Calu3 (cell line): ENCODE data around the gene TBC1D3B. TPM values are rescaled to one million over a fixed set of nuclear protein-coding genes. Genes with fewer than 3 reads are reported as not detected.

Source experiments
- BruUV-seq: library from RNA; stranded (reverse); fragments of 400-500 nt; replicated peaks from 2 replicates; lab custom pipeline; 2021; lab: Mats Ljungman, UMichigan
- CTCF ChIA-PET: fragments of 300-600 bp; sonication (Branson Sonifier 250); formaldehyde crosslinking; loops from one replicate; lab custom pipeline; 2022; ENCODE audit warnings: antibody characterized with exemption; lab: Charles Lee
- DNase-seq: peaks from one replicate; pipeline ENCODE4 v3.0.0; 2022
- H3K27ac Mint-ChIP-seq: one replicate; pipeline ENCODE4 v1.8.0; 2022; ENCODE audit warnings: mixed read lengths; ENCODE audit not compliant: unreplicated experiment
- H3K27me3 Mint-ChIP-seq: one replicate; pipeline ENCODE4 v1.8.0; 2022; ENCODE audit warnings: mixed read lengths; ENCODE audit not compliant: unreplicated experiment
- H3K36me3 Mint-ChIP-seq: one replicate; pipeline ENCODE4 v1.8.0; 2022; ENCODE audit warnings: mild to moderate bottlenecking, moderate library complexity, mixed read lengths; ENCODE audit not compliant: insufficient read depth, unreplicated experiment
- H3K4me1 Mint-ChIP-seq: one replicate; pipeline ENCODE4 v1.8.0; 2022; ENCODE audit warnings: mild to moderate bottlenecking, low read depth, mixed read lengths; ENCODE audit not compliant: unreplicated experiment
- H3K4me3 Mint-ChIP-seq: one replicate; pipeline ENCODE4 v1.8.0; 2022; ENCODE audit warnings: mild to moderate bottlenecking, low read depth, moderate library complexity, mixed read lengths; ENCODE audit not compliant: unreplicated experiment
- H3K9me3 Mint-ChIP-seq: one replicate; pipeline ENCODE4 v1.8.0; 2022; ENCODE audit warnings: low read depth, mixed read lengths; ENCODE audit not compliant: unreplicated experiment
- CTCF ChIP-seq: fragments of 200-600 bp; IDR thresholded peaks from one replicate; pipeline ENCODE4 v1.8.0; 2022; ENCODE audit warnings: antibody characterized with exemption; ENCODE audit not compliant: unreplicated experiment
- intact Hi-C: fragments of 100-400 bp; cut with micrococcal nuclease; formaldehyde crosslinking; loops from one replicate; pipeline ENCODE4 v1.10.0; 2022; ENCODE audit not compliant: unreplicated experiment
- total RNA-seq: library from RNA; stranded (reverse); gene quantifications from 2 replicates; pipeline ENCODE4 v1.2.3, GENCODE V29; 2022

TBC1D3B gene
- total RNA-seq, 1 experiment from 2014 or later = 73.5 TPM

- Mint-ChIP-seq H3K27me3 (peaks cover 90% of the 10 kb centered on the region), H3K9me3 (no peaks in the 10 kb centered on the region), H3K36me3 (no peaks in the 10 kb centered on the region), H3K27ac (no peak overlapping the region), H3K4me3 (no peak overlapping the region), H3K4me1 (no peaks in the 10 kb centered on the region)
- CTCF ChIA-PET = interaction anchor here (0.7 to 1.8 kb wide), 6 partner anchors 166 to 334 kb away, joined by 3 to 20 read pairs (median 8); no protein-coding TSS in a partner anchor
- intact Hi-C loops = loop anchor here (1.0 kb wide), 1 partner anchor 179 kb away; no protein-coding TSS in a partner anchor
- BruUV-seq = no TSS peak
- DNase-seq = peak; percentile 73
- TF ChIP-seq CTCF = peak; percentile 92
Observed at GRCh38 chr17:36148559-36149295, 27.7 kb downstream of the TBC1D3B start.

- no peak for TF ChIP-seq CTCF
- Mint-ChIP-seq H3K9me3 (no peaks in the 10 kb centered on the region), H3K4me3 (no peak overlapping the region), H3K27me3 (peaks cover 89% of the 10 kb centered on the region), H3K27ac (no peak overlapping the region), H3K36me3 (no peaks in the 10 kb centered on the region), H3K4me1 (no peaks in the 10 kb centered on the region)
- CTCF ChIA-PET = no interaction called here
- no TSS peak for BruUV-seq
- intact Hi-C loops = no loop called here
- DNase-seq = no peak
Observed at GRCh38 chr17:36147601-36148000, 28.8 kb downstream of the TBC1D3B start.

GRCh38 chr17:36144981-36145729 is 31.3 kb downstream of the TBC1D3B start:
- no peak for TF ChIP-seq CTCF
- CTCF ChIA-PET = interaction anchor here (1.4 kb wide), 1 partner anchor 176 kb away, joined by 8 read pairs; no protein-coding TSS in a partner anchor
- DNase-seq = no peak
- BruUV-seq = no TSS peak
- no peaks in the 10 kb centered on the region for H3K4me1 Mint-ChIP-seq
- H3K9me3 Mint-ChIP-seq = no peaks in the 10 kb centered on the region
- H3K4me3 Mint-ChIP-seq = no peak overlapping the region
- no peaks in the 10 kb centered on the region for H3K36me3 Mint-ChIP-seq
- H3K27ac Mint-ChIP-seq = no peak overlapping the region
- intact Hi-C loops = no loop called here
- peaks cover 85% of the 10 kb centered on the region for H3K27me3 Mint-ChIP-seq

- no peaks in the 10 kb centered on the region for H3K36me3 Mint-ChIP-seq
- TF ChIP-seq CTCF = no peak
- no TSS peak for BruUV-seq
- no peak overlapping the region for H3K27ac Mint-ChIP-seq
- H3K9me3 Mint-ChIP-seq = no peaks in the 10 kb centered on the region
- H3K4me3 Mint-ChIP-seq = no peak overlapping the region
- no peak for DNase-seq
- CTCF ChIA-PET = no interaction called here
- intact Hi-C loops = no loop called here
- H3K27me3 Mint-ChIP-seq = peaks cover 74% of the 10 kb centered on the region
- no peaks in the 10 kb centered on the region for H3K4me1 Mint-ChIP-seq
Observed at GRCh38 chr17:36144014-36144413, 32.4 kb downstream of the TBC1D3B start.
